Measurements from ENCODE around the gene SPRING1. TPM values are rescaled to one million over a fixed set of nuclear protein-coding genes. Genes with fewer than 3 reads are reported as not detected.

Gene SPRING1
- total RNA-seq, 1 donor = 9.1 TPM

GRCh38 chr12:116727891-116728290 lies 10.0 kb downstream of the SPRING1 start:
- no peaks in the 10 kb centered on the region for H3K27me3 ChIP-seq (ENCODE audit: insufficient read depth, low read length)
- H3K4me3 ChIP-seq (ENCODE audit: low read length) = no peak overlapping the region
- H3K4me1 ChIP-seq (ENCODE audit: insufficient read depth, low read length) = no peaks in the 10 kb centered on the region
- no peaks in the 10 kb centered on the region for H3K9me3 ChIP-seq (ENCODE audit: low read depth, low read length)

GRCh38 chr12:116727261-116727660 lies 10.6 kb downstream of the SPRING1 start:
- Histone ChIP-seq H3K9me3 (ENCODE audit: low read depth, low read length) (no peaks in the 10 kb centered on the region), H3K4me3 (ENCODE audit: low read length) (no peak overlapping the region), H3K4me1 (ENCODE audit: insufficient read depth, low read length) (no peaks in the 10 kb centered on the region), H3K27me3 (ENCODE audit: insufficient read depth, low read length) (no peaks in the 10 kb centered on the region)

- Histone ChIP-seq H3K27me3 (ENCODE audit: insufficient read depth, low read length) (no peaks in the 10 kb centered on the region), H3K4me1 (ENCODE audit: insufficient read depth, low read length) (no peaks in the 10 kb centered on the region), H3K4me3 (ENCODE audit: low read length) (no peak overlapping the region)
These were observed 11.2 kb downstream of the SPRING1 start for GRCh38 chr12:116726694-116727093.

GRCh38 chr12:116722245-116722644 lies 15.6 kb downstream of the SPRING1 start:
- H3K9me3 ChIP-seq (ENCODE audit: low read depth, low read length) = no peaks in the 10 kb centered on the region
- H3K27me3 ChIP-seq (ENCODE audit: insufficient read depth, low read length) = no peaks in the 10 kb centered on the region
- no peak overlapping the region for H3K4me3 ChIP-seq (ENCODE audit: low read length)
- no peaks in the 10 kb centered on the region for H3K4me1 ChIP-seq (ENCODE audit: insufficient read depth, low read length)

More at GRCh38 chr12:116726694-116727093, 11.2 kb downstream of the SPRING1 start:
- no peaks in the 10 kb centered on the region for H3K9me3 ChIP-seq (ENCODE audit: low read depth, low read length)

GRCh38 chr12:116719731-116720528 lies 17.9 kb downstream of the SPRING1 start:
- Histone ChIP-seq H3K9me3 (ENCODE audit: low read depth, low read length) (no peaks in the 10 kb centered on the region), H3K4me1 (ENCODE audit: insufficient read depth, low read length) (no peaks in the 10 kb centered on the region), H3K4me3 (ENCODE audit: low read length) (no peak overlapping the region), H3K27me3 (ENCODE audit: insufficient read depth, low read length) (no peaks in the 10 kb centered on the region)

- Histone ChIP-seq H3K9me3 (ENCODE audit: low read depth, low read length) (no peaks in the 10 kb centered on the region), H3K4me1 (ENCODE audit: insufficient read depth, low read length) (no peaks in the 10 kb centered on the region), H3K4me3 (ENCODE audit: low read length) (no peak overlapping the region), H3K27me3 (ENCODE audit: insufficient read depth, low read length) (no peaks in the 10 kb centered on the region)
These were observed 19.0 kb downstream of the SPRING1 start for GRCh38 chr12:116718655-116719454.

GRCh38 chr12:116717466-116718437 lies 20.1 kb downstream of the SPRING1 start:
- H3K27me3 ChIP-seq (ENCODE audit: insufficient read depth, low read length) = no peaks in the 10 kb centered on the region
- H3K9me3 ChIP-seq (ENCODE audit: low read depth, low read length) = no peaks in the 10 kb centered on the region
- no peak overlapping the region for H3K4me3 ChIP-seq (ENCODE audit: low read length)
- H3K4me1 ChIP-seq (ENCODE audit: insufficient read depth, low read length) = no peaks in the 10 kb centered on the region

- Histone ChIP-seq H3K9me3 (ENCODE audit: low read depth, low read length) (no peaks in the 10 kb centered on the region), H3K4me3 (ENCODE audit: low read length) (no peak overlapping the region), H3K4me1 (ENCODE audit: insufficient read depth, low read length) (peaks cover 2% of the 10 kb centered on the region), H3K27me3 (ENCODE audit: insufficient read depth, low read length) (peaks cover 6% of the 10 kb centered on the region)
These were observed 23.7 kb downstream of the SPRING1 start for GRCh38 chr12:116714175-116714574.

GRCh38 chr12:116713527-116713926 lies 24.3 kb downstream of the SPRING1 start:
- H3K4me1 ChIP-seq (ENCODE audit: insufficient read depth, low read length) = peaks cover 8% of the 10 kb centered on the region
- H3K4me3 ChIP-seq (ENCODE audit: low read length) = no peak overlapping the region
- H3K9me3 ChIP-seq (ENCODE audit: low read depth, low read length) = no peaks in the 10 kb centered on the region
- peaks cover 8% of the 10 kb centered on the region for H3K27me3 ChIP-seq (ENCODE audit: insufficient read depth, low read length)

GRCh38 chr12:116712458-116713303 lies 25.2 kb downstream of the SPRING1 start:
- Histone ChIP-seq H3K27me3 (ENCODE audit: insufficient read depth, low read length) (peaks cover 8% of the 10 kb centered on the region), H3K9me3 (ENCODE audit: low read depth, low read length) (no peaks in the 10 kb centered on the region), H3K4me3 (ENCODE audit: low read length) (no peak overlapping the region), H3K4me1 (ENCODE audit: insufficient read depth, low read length) (peaks cover 11% of the 10 kb centered on the region)

- Histone ChIP-seq H3K27me3 (ENCODE audit: insufficient read depth, low read length) (peaks cover 8% of the 10 kb centered on the region), H3K4me3 (ENCODE audit: low read length) (no peak overlapping the region), H3K4me1 (ENCODE audit: insufficient read depth, low read length) (peaks cover 11% of the 10 kb centered on the region), H3K9me3 (ENCODE audit: low read depth, low read length) (no peaks in the 10 kb centered on the region)
These were observed 27.3 kb downstream of the SPRING1 start for GRCh38 chr12:116710370-116711150.

- Histone ChIP-seq H3K9me3 (ENCODE audit: low read depth, low read length) (no peaks in the 10 kb centered on the region), H3K27me3 (ENCODE audit: insufficient read depth, low read length) (peaks cover 8% of the 10 kb centered on the region), H3K4me3 (ENCODE audit: low read length) (no peak overlapping the region), H3K4me1 (ENCODE audit: insufficient read depth, low read length) (peaks cover 11% of the 10 kb centered on the region)
These were observed 28.1 kb downstream of the SPRING1 start for GRCh38 chr12:116709768-116710167.
